Upper lobe of left lung (tissue), 4 donors: ENCODE measurements around the gene FLT1.

Experiments
- CTCF ChIP-seq, 6 experiments: fragments of 450-650 bp in 4 of 6; fragments of 200-600 bp in 2 of 6; sonication (generic) in 2 of 6; IDR thresholded peaks; one replicate each; pipeline ENCODE4 v1.5.1; 2016 to 2019; ENCODE audit warnings: antibody characterized with exemption in 6 of 6
- POLR2A ChIP-seq, 4 donors: fragments of 450-650 bp; IDR thresholded peaks; one replicate each; pipeline ENCODE4 v1.5.1; 2016 to 2017; ENCODE audit warnings: antibody characterized with exemption in 4 of 4, mild to moderate bottlenecking in 2 of 4
- POLR2AphosphoS5 ChIP-seq, 2 donors: sonication (generic); formaldehyde crosslinking; IDR thresholded peaks; one replicate each; pipeline ENCODE4 v1.5.1; 2017; ENCODE audit warnings: antibody characterized with exemption in 2 of 2

GRCh38 chr13:28326056-28326455, 168.9 kb downstream of the FLT1 start:
- TF ChIP-seq CTCF (IDR thresholded peaks at IDR 0.05) (no peak), POLR2AphosphoS5 (IDR thresholded peaks at IDR 0.05) (no peak), POLR2A (IDR thresholded peaks at IDR 0.05) (no peak)
